Measurements from ENCODE around the gene CALML3.

DNA sequence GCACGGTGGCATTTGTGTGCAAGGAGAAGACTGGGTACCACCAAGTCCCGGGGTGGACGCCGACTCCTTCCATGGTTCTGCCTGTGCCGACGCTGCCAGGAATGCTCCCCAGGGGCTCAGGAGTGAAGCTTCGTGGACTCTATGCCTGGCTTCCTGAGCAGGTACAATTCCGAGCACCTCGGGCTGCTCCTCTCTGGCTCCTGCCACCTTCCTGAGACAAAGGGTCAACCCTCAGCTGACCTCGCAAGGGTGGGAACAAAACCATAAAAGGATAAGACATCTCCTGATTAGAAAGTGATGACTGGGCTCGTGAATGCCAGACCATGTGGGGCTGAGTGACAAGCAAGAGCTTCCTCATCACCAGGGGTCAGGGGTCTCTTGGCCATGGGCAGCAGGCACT, 31.8 kb downstream of the CALML3 start:
- TF ChIP-seq CTCF (conservative IDR thresholded peaks at IDR 0.05) (no peak), ZFX (IDR thresholded peaks at IDR 0.05) (no peak)
